Neural cell (in vitro differentiated cells): ENCODE measurements around the gene ST6GALNAC2.

ENCODE experiments used
- EP300 ChIP-seq: fragments of 450-650 bp; conservative IDR thresholded peaks from 2 replicates; pipeline ENCODE4 v1.6.1; 2014; ENCODE audit warnings: antibody characterized with exemption, mild to moderate bottlenecking, moderate library complexity; ENCODE audit not compliant: poor library complexity, severe bottlenecking
- EZH2 ChIP-seq: fragments of 200-600, 300-800 bp; shearing (Covaris generic), sonication (generic); IDR thresholded peaks from 2 replicates; pipeline ENCODE4 v1.6.1; 2014; ENCODE audit warnings: antibody characterized with exemption, low read length, borderline replicate concordance, mild to moderate bottlenecking; ENCODE audit not compliant: insufficient read depth, poor library complexity, severe bottlenecking
- MXI1 ChIP-seq: fragments of 450-650 bp; conservative IDR thresholded peaks from 2 replicates; pipeline ENCODE4 v1.6.1; 2014; ENCODE audit warnings: antibody characterized with exemption, mild to moderate bottlenecking; ENCODE audit not compliant: poor library complexity, severe bottlenecking
- POLR2AphosphoS5 ChIP-seq: IDR thresholded peaks from 2 replicates; pipeline ENCODE4 v1.6.1; 2012
- RAD21 ChIP-seq: fragments of 450-650 bp; conservative IDR thresholded peaks from 2 replicates; pipeline ENCODE4 v1.6.1; 2014; ENCODE audit warnings: antibody characterized with exemption, mild to moderate bottlenecking, moderate library complexity
- TF ChIP-seq, protein P1 (sequence below): fragments of 450-650 bp; IDR thresholded peaks from 2 replicates; pipeline ENCODE4 v1.5.1; 2014; ENCODE audit warnings: antibody characterized with exemption, mild to moderate bottlenecking, moderate library complexity; ENCODE audit not compliant: poor library complexity, severe bottlenecking

DNA sequence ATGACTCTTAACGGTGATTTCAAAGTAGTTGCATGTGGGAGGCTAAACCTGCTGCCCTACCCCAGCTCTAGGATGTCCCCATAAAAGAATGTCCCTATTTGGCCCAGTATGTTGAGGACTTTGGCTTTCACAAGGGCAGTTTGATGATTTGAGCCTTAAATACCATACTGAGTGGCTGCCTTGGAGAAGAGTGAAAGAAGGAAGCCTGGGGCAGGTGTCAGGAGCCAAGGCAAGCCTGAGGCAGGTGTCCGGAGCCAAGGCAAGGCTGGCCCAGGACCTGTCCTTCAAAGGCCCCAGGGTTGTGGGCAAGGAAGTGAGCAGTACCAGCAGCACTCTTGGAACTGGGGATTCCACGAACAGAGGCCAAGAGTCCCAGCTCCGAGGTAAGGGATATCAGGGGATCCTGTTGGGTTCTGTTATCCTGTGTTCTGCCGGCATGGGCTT is 18.6 kb downstream of the ST6GALNAC2 start:
- TF ChIP-seq, protein P1, sequence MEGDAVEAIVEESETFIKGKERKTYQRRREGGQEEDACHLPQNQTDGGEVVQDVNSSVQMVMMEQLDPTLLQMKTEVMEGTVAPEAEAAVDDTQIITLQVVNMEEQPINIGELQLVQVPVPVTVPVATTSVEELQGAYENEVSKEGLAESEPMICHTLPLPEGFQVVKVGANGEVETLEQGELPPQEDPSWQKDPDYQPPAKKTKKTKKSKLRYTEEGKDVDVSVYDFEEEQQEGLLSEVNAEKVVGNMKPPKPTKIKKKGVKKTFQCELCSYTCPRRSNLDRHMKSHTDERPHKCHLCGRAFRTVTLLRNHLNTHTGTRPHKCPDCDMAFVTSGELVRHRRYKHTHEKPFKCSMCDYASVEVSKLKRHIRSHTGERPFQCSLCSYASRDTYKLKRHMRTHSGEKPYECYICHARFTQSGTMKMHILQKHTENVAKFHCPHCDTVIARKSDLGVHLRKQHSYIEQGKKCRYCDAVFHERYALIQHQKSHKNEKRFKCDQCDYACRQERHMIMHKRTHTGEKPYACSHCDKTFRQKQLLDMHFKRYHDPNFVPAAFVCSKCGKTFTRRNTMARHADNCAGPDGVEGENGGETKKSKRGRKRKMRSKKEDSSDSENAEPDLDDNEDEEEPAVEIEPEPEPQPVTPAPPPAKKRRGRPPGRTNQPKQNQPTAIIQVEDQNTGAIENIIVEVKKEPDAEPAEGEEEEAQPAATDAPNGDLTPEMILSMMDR, result no peak
- TF ChIP-seq EP300, result no peak
- no peak for TF ChIP-seq POLR2AphosphoS5
- no peak for TF ChIP-seq MXI1
- TF ChIP-seq RAD21, result no peak
- TF ChIP-seq EZH2, result no peak
